H1 (cell line): Measurements from ENCODE around the gene CCNL2. TPM values are rescaled to one million over a fixed set of nuclear protein-coding genes. Genes with fewer than 3 reads are reported as not detected.

Source experiments
- ATF3 ChIP-seq: IDR thresholded peaks from 2 replicates; pipeline ENCODE4 v1.6.1; 2011; ENCODE audit warnings: low read depth, mild to moderate bottlenecking, low read length; ENCODE audit not compliant: insufficient read depth
- polyA plus RNA-seq, 7 experiments: library from polyadenylated mRNA; depleted of rRNA in 3 of 7; stranded (reverse) in 5 of 7; unstranded in 2 of 7; fragments of >200 nt in 5 of 7; fragments of 200-250 nt in 2 of 7; gene quantifications; 1 replicate in 5 of 7; 2 replicates in 1 of 7; 4 replicates in 1 of 7; pipeline versions ENCODE4 v1.2.1 to v1.2.3, GENCODE V29; 2011 to 2013; ENCODE audit warnings: missing spikeins in 2 of 7, mixed read lengths in 2 of 7
- total RNA-seq: library from RNA; stranded (reverse); fragmentation: NEBNext Ultra II Directional; extraction: Animal tissue kit (Norgen Biotek cat#: 25700); gene quantifications from 2 replicates; pipeline ENCODE4 v1.2.1, GENCODE V29; 2021

Gene CCNL2
- total and polyA plus RNA-seq, 2 of the 8 experiments (the other 6 are each of a cell fraction or from before 2014, with no cell fraction given), result 79.8 to 120 TPM

GRCh38 chr1:1347026-1347595 lies 52.0 kb downstream of the CCNL2 start (continued):
- no peak for TF ChIP-seq ATF3
- TF ChIP-seq, all 59 proteins: peak for 0
